CD4-positive, alpha-beta T cell treated with Interleukin-10 for 1 hour (primary cell): ENCODE results near the gene APIP.
"Not testable (repeated sequence)": the region's sequence is repeated elsewhere in the genome, so short reads cannot be mapped to it uniquely, and the experiment has no call there.

Source experiments
- DNase-seq: peaks from one replicate; pipeline ENCODE4 v3.0.0-alpha.2; 2020

APIP gene

DNA sequence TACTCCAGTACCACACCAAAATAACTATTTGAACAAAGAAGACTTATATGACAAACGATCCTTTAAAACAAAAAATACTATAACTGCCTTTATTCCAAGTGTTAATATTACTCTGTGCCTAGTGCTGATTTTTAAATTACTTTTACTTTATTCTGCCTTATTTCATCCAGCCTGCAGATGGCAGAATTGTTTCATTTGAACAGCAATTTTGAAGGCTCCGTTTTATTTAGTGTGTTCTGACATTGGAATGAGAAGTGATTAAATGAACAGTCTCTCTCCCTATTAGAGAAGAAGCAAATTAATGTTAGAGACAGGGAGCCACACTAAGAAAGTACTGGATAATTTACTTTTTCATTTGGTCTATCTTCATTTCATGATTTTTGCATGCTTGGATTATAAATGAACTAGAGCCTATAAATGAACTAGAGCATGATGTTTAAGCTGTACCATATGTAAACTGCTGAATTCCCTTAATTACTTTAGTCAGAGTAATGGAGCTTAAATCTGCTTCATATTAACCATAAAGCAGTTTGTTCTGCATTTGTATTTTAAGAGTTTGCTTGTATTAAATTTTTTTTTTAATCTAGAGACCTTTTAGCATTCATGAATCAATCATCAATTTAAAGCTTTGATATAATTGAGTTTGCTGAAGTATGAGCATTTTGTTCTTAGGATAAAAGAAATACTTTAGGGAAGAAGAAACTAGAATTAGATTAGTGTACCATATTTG lies 10.1 kb upstream of the APIP start:
- DNase-seq: peak; percentile 70

GRCh38 chr11:34924714-34925113 lies 8.5 kb upstream of the APIP start:
- no peak for DNase-seq

DNA sequence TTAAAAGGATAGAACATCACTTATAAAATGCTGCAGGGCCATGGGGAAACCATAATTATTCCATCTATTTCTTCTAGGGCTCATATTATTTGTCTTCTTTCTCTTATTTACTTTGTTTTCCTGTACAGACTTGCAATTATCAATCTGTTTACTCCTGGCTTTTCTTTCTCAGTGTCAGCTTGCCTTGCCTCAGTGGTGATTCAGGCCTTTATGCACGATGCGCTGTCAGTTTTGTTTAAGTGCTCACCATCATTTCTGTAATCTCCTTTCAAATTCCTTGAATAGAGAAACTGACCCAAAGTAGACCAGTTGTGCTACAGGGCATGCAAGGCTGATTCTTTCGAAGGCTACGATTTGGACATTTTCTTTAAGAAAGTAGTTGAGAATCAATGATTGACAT lies 5.0 kb upstream of the APIP start:
- DNase-seq: no peak

GRCh38 chr11:34916843-34917770 lies 928 bp upstream of the APIP start:
- DNase-seq: no peak

GRCh38 chr11:34915136-34916014 lies 804 bp downstream of the APIP start:
- DNase-seq: no peak

DNA sequence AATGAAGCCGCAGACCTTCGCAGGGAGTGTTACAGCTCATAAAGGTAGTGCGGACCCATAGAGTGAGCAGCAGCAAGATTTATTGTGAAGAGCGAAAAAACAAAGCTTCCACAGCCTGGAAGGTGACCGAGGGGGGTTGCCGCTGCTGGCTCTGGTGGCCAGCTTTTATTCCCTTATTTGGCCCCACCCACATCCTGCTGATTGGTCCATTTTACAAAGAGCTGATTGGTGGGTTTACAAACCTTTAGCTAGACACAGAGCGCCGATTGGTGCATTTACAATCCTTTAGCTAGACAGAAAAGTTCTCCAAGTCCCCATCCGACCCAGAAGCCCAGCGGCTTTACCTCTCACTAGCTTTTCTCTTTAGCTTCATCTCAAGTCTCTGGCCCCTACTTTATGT lies 2.6 kb downstream of the APIP start:
- DNase-seq: not testable (repeated sequence)

- DNase-seq: no peak
Measured at GRCh38 chr11:34911676-34912075, 4.5 kb downstream of the APIP start.

GRCh38 chr11:34910817-34911216 lies 5.4 kb downstream of the APIP start:
- no peak for DNase-seq

DNA sequence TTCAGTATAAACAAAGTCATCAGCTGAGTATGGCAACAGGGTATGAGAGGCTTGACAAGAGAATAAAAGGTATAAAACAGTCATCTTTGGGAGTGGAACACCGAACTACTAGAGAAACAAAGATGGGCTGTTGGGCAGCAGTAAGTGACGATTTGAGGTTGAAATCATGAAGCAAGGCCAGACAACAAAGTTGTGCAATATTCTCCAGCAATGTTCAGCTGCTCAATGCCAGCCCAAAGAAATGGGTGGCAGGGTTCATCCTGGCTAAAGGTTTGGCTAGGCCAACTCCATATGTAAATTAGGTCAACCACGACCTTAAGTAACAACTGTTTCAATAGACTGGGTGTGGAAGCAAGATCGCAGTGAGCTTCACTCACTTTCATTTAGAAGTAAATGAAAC lies 6.2 kb downstream of the APIP start:
- DNase-seq: no peak

DNA sequence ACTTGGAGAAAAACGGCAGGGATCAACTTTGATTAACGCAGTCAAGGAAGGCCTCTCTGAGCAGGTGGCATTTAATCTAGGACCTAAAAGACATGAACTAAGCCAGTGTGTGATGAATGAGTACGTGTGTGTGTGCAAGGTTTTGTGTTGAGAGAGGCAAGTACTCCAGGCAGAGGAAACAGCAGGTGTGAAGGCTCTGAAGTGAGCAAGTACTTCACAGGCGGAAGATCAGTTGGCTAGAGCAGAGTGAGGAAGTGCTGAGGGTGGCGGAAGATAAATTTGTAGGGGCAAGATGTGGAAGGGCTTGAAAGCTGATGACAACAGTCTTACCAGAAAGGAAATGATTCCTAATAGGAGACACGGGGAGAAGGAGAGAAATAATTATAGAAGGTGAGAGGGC lies 6.8 kb downstream of the APIP start:
- DNase-seq: no peak

- no peak for DNase-seq
Measured at GRCh38 chr11:34907934-34908593, 8.1 kb downstream of the APIP start.

DNA sequence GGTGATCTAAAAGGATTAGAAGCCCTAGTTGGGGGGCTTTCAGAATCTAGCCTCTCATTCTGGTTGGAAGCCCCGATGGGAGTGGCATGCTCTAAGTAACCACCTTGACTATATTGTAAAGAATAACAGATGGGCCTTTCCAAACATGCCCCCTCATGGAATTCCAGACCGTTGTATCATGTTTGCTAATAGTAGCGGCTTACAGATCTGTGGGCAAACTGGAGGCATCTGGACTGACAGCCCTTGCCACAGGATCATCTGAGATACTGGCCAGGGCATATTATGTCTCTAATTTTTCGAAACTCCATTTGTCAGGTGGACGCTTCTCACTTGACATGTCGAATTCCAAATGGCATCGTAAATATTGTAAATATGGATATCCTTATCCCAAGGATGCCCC lies 10.5 kb downstream of the APIP start:
- no peak for DNase-seq

- no peak for DNase-seq
Measured at GRCh38 chr11:34904421-34904955, 11.7 kb downstream of the APIP start.

DNA sequence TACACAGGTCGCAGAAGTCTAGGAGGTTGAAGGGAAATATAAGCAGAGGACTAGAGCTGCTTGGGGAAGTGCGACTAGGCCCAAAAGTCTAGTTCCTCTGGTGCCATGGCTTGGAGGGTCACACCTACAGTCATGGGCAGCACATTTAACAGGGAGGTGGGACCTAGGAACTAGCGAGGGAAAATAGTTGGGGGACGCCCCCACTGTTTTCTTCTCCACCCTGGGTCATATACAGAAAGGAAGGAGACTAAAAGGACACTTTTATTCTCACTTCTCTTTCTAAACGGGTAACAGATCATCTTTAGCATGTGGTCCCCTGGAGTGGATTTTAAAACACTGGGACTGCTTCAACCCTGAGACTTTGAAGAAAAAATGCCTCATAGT lies 16.6 kb downstream of the APIP start:
- no peak for DNase-seq

GRCh38 chr11:34898474-34898873 lies 17.7 kb downstream of the APIP start:
- DNase-seq: no peak

- DNase-seq: no peak
Measured at GRCh38 chr11:34897171-34897870, 18.9 kb downstream of the APIP start.

GRCh38 chr11:34896191-34896590 lies 20.0 kb downstream of the APIP start:
- not testable (repeated sequence) for DNase-seq

DNA sequence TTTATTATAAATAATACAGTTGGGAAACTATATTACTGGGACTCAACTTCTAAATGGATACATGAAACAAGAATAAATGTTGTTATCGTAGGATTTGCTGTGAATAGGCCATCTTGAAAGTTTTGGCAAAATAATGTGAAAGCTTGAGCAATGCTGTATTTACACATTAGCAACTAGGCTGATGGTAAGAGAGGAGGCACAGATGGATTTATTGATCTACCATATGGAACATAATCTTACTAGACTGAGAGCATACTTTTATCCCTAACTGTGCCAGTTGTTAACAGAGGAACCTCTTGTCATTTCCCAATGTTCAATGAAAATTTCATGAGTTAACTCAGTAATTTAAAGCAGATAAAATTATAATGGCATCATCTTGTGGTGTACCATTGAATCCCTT lies 22.8 kb downstream of the APIP start:
- DNase-seq: no peak

GRCh38 chr11:34891611-34892010 lies 24.6 kb downstream of the APIP start:
- no peak for DNase-seq

DNA sequence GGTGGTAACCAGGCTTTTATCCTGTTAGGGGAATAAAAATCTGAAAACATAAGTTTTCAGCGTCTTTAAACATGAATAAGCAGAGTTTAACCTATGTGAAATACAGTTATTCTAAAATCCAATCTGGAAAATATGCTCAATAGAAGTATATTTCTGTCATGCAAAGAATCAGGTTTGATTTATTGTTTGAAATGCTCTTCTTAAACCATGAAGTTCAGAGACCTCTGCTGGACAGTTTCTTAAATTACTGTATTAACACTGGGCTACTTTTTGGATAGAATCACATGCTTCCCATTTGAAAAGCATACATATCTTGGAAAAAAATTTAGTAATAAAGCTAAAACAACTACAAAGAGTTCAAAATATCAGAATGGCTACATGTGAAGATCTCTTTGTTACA lies 25.4 kb downstream of the APIP start:
- DNase-seq: peak; percentile 13

DNA sequence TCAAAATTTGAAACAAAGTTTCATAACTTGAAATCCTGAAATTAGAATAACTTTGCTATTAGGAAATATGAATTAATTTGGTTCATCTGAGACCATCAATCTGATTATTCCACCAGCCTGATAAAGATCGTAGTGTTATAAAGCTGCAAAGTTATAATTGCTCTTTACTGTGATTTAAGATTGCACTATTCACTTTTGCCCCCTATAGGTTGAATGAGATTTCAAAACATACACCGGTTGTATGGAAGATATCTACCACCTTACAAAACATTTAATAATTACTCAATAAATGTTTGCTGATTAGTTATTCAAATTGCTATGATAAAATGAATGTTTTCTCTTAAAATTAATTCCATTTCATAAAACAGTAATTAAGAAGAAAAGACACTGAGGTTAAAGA lies 26.1 kb downstream of the APIP start:
- DNase-seq: no peak

GRCh38 chr11:34887260-34887659 lies 28.9 kb downstream of the APIP start:
- no peak for DNase-seq
